Kidney (tissue), 14 donors: Measurements from ENCODE around the gene UAP1L1. TPM values are rescaled to one million over a fixed set of nuclear protein-coding genes. Genes with fewer than 3 reads are reported as not detected.

Source experiments
- DNase-seq, 5 donors: peaks; one replicate each; pipeline ENCODE4 v3.0.0-alpha.2; 2013 to 2020
- FAIRE-seq: peaks from 2 replicates; lab custom pipeline; 2012; peaks lifted over from hg19 to GRCh38; lab: Jason Lieb, UNC
- H3K27ac ChIP-seq, 2 donors: one replicate each; pipeline ENCODE4 v1.7.0; 2013; ENCODE audit warnings: low read depth in 2 of 2, low read length in 2 of 2, inconsistent platforms in 1 of 2
- H3K27me3 ChIP-seq: one replicate; pipeline ENCODE4 v1.7.1; 2013; ENCODE audit warnings: low read length, inconsistent platforms; ENCODE audit not compliant: control insufficient read depth, insufficient read depth
- H3K36me3 ChIP-seq, 3 donors: one replicate each; pipeline versions ENCODE4 v1.7.0 to v1.7.1; 2013; ENCODE audit warnings: low read length in 3 of 3, control low read depth in 1 of 3, inconsistent platforms in 1 of 3; ENCODE audit not compliant: insufficient read depth in 3 of 3, control insufficient read depth in 2 of 3
- H3K4me1 ChIP-seq, 3 donors: one replicate each; pipeline versions ENCODE4 v1.7.0 to v1.7.1; 2013; ENCODE audit warnings: low read length in 3 of 3, inconsistent platforms in 1 of 3, low read depth in 1 of 3; ENCODE audit not compliant: control insufficient read depth in 2 of 3, insufficient read depth in 2 of 3
- H3K4me3 ChIP-seq, 3 donors: one replicate each; pipeline versions ENCODE4 v1.7.0 to v1.8.1; 2013; ENCODE audit warnings: low read length in 3 of 3, control low read depth in 1 of 3, inconsistent platforms in 1 of 3
- H3K9ac ChIP-seq, 3 donors: one replicate each; pipeline versions ENCODE4 v1.7.0 to v1.7.1; 2013; ENCODE audit warnings: low read length in 3 of 3, control low read depth in 1 of 3, inconsistent platforms in 1 of 3
- H3K9me3 ChIP-seq, 3 donors: one replicate each; pipeline versions ENCODE4 v1.7.0 to v1.7.1; 2013; ENCODE audit warnings: low read length in 3 of 3, control low read depth in 1 of 3, inconsistent platforms in 1 of 3; ENCODE audit not compliant: control insufficient read depth in 2 of 3, insufficient read depth in 1 of 3
- CTCF ChIP-seq: IDR thresholded peaks from 3 replicates; pipeline ENCODE4 v1.5.1; 2012; ENCODE audit warnings: mild to moderate bottlenecking, moderate library complexity, borderline replicate concordance; ENCODE audit not compliant: insufficient read depth; ENCODE audit errors: extremely low read depth
- intact Hi-C: fragments of 100-400 bp; cut with DNase I; formaldehyde crosslinking; loops from one replicate; pipeline ENCODE4 v1.11.1; 2022
- polyA plus RNA-seq: library from polyadenylated mRNA; stranded (reverse); fragments of 350-450 nt; fragmentation: Illumina TruSeq; extraction: RNeasy Lipid Tissue Mini Kit (QIAGEN cat#74804); gene quantifications from one replicate; pipeline ENCODE4 v1.2.3, GENCODE V29; 2014; ENCODE audit warnings: low read depth, low replicate concordance; ENCODE audit not compliant: insufficient read depth
- total RNA-seq: library from RNA; stranded (reverse); fragmentation: NEBNext Ultra II Directional; extraction: Animal tissue kit (Norgen Biotek cat#: 25700); gene quantifications from one replicate; pipeline ENCODE4 v1.2.1, GENCODE V29; 2021
- donor health status: control.
- donor health status: control.
- donor health status: control.
- donor health status: control.
- donor health status: control.
- donor health status: DM: yes; HTN: yes; CAD: no.
- donor health status: Normal renal cell carcinoma (clear cell type).

The UAP1L1 gene
- total and polyA plus RNA-seq, 2 donors from 2014 or later: 12.7 to 14.4 TPM

GRCh38 chr9:137054932-137055384 lies 22.4 kb upstream of the UAP1L1 start:
- Histone ChIP-seq H3K27ac (peak overlapping the region; percentile 77 to 85), H3K9ac (no peak overlapping the region), H3K9me3 (no peaks in the 10 kb centered on the region), H3K36me3 (no peaks in the 10 kb centered on the region), H3K4me1 (peaks cover 0 to 18% (median 5%) of the 10 kb centered on the region in 3 donors), H3K4me3 (peak overlapping the region in 1 of 3 donors; percentile 52), H3K27me3 (peaks cover 4% of the 10 kb centered on the region)
- TF ChIP-seq CTCF: no peak
- FAIRE-seq (no peak), DNase-seq (peak in 1 of 5 donors; percentile 34)
- intact Hi-C loops: no loop called here

GRCh38 chr9:137055385-137056364 lies 21.6 kb upstream of the UAP1L1 start:
- FAIRE-seq (no peak), DNase-seq (peak; percentile 75 to 96 (median 80))
- no peak for TF ChIP-seq CTCF
- Histone ChIP-seq H3K9me3 (no peaks in the 10 kb centered on the region), H3K27me3 (peaks cover 4% of the 10 kb centered on the region), H3K4me1 (peaks cover 0 to 18% (median 5%) of the 10 kb centered on the region in 3 donors), H3K36me3 (no peaks in the 10 kb centered on the region), H3K27ac (peak overlapping the region; percentile 77 to 85), H3K9ac (no peak overlapping the region), H3K4me3 (no peak overlapping the region)
- intact Hi-C loops: no loop called here

DNA sequence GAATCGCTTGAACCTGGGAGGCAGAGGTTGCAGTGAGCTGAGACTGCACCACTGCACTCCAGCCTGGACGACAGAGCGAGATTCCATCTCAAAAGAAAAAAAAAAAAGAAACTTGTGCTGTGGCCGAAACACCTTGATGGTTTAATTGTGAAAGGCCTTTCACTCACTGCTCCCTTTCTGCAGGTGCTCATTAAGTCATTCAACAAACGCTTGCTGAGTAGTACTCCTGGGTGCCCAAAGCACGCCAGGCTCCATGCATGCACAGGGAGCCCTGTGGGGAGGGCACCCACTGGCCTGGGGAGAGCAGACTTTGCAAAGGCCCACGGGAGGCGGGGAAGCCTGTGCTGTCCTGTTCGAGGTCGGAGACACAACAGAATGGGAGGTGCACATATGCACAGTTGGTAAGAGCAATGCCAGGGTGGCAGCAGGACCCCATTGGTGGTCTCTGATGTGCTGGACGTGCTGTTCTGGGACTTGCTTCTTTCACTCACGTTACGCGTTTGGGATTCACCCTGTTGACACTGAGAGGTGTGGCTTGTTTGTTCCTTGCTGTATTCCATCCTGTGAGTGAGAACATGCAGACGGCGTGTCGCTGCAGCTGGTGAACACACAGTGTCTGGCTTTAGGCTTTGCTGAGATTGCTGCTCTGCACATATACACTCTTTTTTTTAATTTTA lies 20.4 kb upstream of the UAP1L1 start:
- no peak for TF ChIP-seq CTCF

More for the DNA sequence above, 20.4 kb upstream of the UAP1L1 start:
- no peak for DNase-seq
- H3K4me1 ChIP-seq: peaks cover 0 to 18% (median 5%) of the 10 kb centered on the region in 3 donors
- no peaks in the 10 kb centered on the region for H3K36me3 ChIP-seq
- H3K9me3 ChIP-seq: no peaks in the 10 kb centered on the region
- H3K9ac ChIP-seq: no peak overlapping the region
- intact Hi-C loops: no loop called here
- FAIRE-seq: no peak
- peaks cover 4% of the 10 kb centered on the region for H3K27me3 ChIP-seq
- no peak overlapping the region for H3K4me3 ChIP-seq
- H3K27ac ChIP-seq: no peak overlapping the region
